GM10266 (cell line): Measurements from ENCODE around the gene TIMM17B.
A peak's percentile ranks its signal among the peaks of the same experiment; 100 is the strongest.

Source experiments
- DNase-seq: peaks from one replicate; pipeline ENCODE4 v3.0.0; 2012; ENCODE audit errors: extremely low spot score
- TF ChIP-seq, protein P1 (sequence below): IDR thresholded peaks from 2 replicates; pipeline ENCODE4 v1.5.1; 2012; ENCODE audit warnings: mild to moderate bottlenecking, low read depth; ENCODE audit not compliant: control insufficient read depth, insufficient read depth; ENCODE audit errors: missing control alignments

The TIMM17B gene

GRCh38 chrX:48927123-48927522 lies 29.6 kb upstream of the TIMM17B start:
- TF ChIP-seq, protein P1, sequence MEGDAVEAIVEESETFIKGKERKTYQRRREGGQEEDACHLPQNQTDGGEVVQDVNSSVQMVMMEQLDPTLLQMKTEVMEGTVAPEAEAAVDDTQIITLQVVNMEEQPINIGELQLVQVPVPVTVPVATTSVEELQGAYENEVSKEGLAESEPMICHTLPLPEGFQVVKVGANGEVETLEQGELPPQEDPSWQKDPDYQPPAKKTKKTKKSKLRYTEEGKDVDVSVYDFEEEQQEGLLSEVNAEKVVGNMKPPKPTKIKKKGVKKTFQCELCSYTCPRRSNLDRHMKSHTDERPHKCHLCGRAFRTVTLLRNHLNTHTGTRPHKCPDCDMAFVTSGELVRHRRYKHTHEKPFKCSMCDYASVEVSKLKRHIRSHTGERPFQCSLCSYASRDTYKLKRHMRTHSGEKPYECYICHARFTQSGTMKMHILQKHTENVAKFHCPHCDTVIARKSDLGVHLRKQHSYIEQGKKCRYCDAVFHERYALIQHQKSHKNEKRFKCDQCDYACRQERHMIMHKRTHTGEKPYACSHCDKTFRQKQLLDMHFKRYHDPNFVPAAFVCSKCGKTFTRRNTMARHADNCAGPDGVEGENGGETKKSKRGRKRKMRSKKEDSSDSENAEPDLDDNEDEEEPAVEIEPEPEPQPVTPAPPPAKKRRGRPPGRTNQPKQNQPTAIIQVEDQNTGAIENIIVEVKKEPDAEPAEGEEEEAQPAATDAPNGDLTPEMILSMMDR = no peak
- DNase-seq = no peak

- TF ChIP-seq, protein P1 = no peak
- no peak for DNase-seq
Measured at GRCh38 chrX:48924270-48924669, 26.7 kb upstream of the TIMM17B start.

- TF ChIP-seq, protein P1 = no peak
- DNase-seq = no peak
Measured at GRCh38 chrX:48923771-48924170, 26.2 kb upstream of the TIMM17B start.

GRCh38 chrX:48920718-48921104 lies 23.1 kb upstream of the TIMM17B start:
- TF ChIP-seq, protein P1 = no peak
- no peak for DNase-seq

- TF ChIP-seq, protein P1 = no peak
- DNase-seq = no peak
Measured at GRCh38 chrX:48919947-48920717, 22.6 kb upstream of the TIMM17B start.

DNA sequence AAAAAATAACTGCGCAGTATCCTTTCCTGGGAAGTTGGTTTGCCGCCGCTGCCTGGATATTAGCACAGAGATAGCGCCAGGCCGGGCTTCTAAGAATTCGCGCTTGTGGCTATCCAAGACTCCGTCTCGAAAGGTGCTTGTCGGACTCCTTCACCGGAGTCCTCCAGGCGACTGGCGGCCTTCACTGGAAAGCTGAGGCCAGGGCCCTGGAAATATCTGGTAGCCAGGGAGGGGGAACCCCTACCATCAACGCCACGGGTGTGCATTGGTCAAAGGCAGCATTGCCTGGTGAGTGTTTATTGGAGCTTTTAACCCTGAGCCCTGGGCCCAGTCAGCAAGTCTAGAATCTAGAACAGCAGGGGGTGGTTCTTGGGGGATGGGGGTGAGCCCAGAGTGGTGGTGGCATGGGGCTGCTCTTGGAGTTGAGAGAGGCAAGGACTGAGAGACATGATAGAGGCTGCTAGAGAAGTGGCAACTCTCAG lies 21.8 kb upstream of the TIMM17B start:
- TF ChIP-seq, protein P1 = no peak

DNA sequence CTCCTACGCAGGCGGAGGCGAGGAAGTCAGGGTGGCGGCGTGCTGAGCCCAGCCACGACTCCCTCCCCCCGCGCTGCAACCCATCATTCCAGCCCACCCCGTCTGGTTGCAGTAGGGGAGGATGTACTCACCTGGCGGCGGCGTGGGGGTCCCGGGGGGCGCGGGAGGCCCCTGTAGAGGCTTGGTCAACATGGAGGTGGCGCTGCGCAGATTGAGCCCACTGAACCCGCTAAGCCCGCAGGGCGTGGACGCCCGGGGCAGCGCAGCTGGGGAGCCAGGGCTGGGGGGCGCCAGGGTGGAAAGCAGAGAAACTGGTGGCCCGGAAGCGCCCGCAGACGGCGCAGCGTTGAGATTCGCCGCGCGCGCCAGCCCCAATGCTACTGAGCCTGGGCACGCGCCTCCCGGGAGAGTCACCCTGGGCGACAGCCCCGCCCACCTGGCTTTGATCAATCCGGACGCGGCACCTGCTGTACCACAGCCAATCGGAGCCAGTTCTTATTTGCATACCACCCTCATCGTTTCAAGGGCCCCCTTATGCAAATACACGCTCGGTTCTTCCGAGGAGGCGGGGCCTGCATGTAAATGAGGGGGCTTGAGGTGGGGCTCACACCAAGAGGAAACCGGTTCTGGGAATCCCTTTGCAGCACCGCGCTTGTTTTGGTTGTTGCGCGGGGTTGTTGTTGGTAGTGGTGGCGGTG lies 21.2 kb upstream of the TIMM17B start, which contains the start of gene PIM2:
PIM2 (minus strand) TSS at position 382 of the 698 bp plus-strand sequence; CDS start at position 192, 190 bp downstream.
- peak; percentile 86 for DNase-seq
- TF ChIP-seq, protein P1 = no peak

More for the DNA sequence above, 21.8 kb upstream of the TIMM17B start:
- no peak for DNase-seq
